Neural cell (in vitro differentiated cells): Measurements from ENCODE around the gene LEF1.

Experiments
- CTCF ChIP-seq: fragments of 450-650 bp; IDR thresholded peaks from 2 replicates; pipeline ENCODE4 v1.5.1; 2014; ENCODE audit warnings: antibody characterized with exemption, mild to moderate bottlenecking, moderate library complexity; ENCODE audit not compliant: poor library complexity, severe bottlenecking
- SMC3 ChIP-seq: fragments of 450-650 bp; conservative IDR thresholded peaks from 2 replicates; pipeline ENCODE4 v1.6.1; 2014; ENCODE audit warnings: antibody characterized with exemption, mild to moderate bottlenecking, moderate library complexity; ENCODE audit not compliant: poor library complexity

DNA sequence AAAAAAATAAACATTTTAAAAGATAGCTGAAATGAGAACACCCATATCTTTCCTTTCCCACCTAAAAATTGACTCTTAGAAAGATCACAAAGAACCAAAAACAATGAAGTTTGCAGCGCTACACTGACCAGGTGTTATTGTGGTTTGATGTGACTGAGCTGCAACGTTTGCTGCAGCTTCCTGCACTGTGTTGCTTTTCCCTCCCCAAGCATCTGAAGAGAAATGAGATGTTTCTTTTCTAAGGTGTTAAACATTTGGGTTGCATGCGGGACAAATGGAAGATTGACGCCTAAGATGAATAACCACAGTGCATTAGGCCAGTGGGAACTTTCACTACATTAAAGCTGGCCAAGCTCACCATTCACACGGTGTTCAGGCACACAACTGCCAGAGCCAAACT lies 8.9 kb downstream of the LEF1 start:
- TF ChIP-seq CTCF (no peak), SMC3 (no peak)
